ENCODE results near the gene STRN3.
"Not testable (repeated sequence)": the region's sequence is repeated elsewhere in the genome, so short reads cannot be mapped to it uniquely, and the experiment has no call there.

Gene STRN3

DNA sequence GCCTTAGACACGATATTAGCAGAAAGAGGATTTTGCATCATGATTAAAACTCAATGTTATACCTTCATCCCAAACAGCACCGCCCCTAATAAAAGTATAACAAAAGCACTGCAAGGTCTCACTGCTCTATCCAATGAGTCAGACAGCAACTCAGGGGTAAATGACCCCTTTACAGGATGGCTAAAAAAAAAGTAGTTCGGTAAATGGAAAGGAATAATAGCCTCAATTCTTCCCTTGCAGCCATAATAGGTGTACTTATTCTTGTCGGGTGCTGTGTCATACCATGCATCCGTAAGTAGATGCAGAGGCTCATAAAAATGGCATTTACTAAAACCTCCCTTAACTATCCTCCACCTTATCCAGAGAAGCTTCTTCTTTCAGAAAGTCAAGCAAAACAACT, 54.6 kb downstream of the STRN3 start:
- Histone ChIP-seq H3K79me2 (ENCODE audit: insufficient read depth, low read depth) (peaks cover 49% of the 10 kb centered on the region; the same call in 1 of the 2 replicates), H3K36me3 (ENCODE audit: insufficient read depth) (no peaks in the 10 kb centered on the region), H3K27ac (no peak overlapping the region), H3K9ac (no peak overlapping the region), H4K20me1 (ENCODE audit: insufficient read depth) (peaks cover 10% of the 10 kb centered on the region; the same call in 1 of the 2 replicates), H3K4me2 (no peak overlapping the region), H2AFZ (ENCODE audit: low read depth) (no peak overlapping the region), H3K4me1 (ENCODE audit: low read depth, poor library complexity, severe bottlenecking) (no peaks in the 10 kb centered on the region), H3K27me3 (ENCODE audit: insufficient read depth, low read depth) (no peaks in the 10 kb centered on the region), H3K4me3 (IDR thresholded peaks at IDR 0.05; ENCODE audit: insufficient read depth, low read depth, low read length) (no peak overlapping the region)
- TF ChIP-seq, protein P1, sequence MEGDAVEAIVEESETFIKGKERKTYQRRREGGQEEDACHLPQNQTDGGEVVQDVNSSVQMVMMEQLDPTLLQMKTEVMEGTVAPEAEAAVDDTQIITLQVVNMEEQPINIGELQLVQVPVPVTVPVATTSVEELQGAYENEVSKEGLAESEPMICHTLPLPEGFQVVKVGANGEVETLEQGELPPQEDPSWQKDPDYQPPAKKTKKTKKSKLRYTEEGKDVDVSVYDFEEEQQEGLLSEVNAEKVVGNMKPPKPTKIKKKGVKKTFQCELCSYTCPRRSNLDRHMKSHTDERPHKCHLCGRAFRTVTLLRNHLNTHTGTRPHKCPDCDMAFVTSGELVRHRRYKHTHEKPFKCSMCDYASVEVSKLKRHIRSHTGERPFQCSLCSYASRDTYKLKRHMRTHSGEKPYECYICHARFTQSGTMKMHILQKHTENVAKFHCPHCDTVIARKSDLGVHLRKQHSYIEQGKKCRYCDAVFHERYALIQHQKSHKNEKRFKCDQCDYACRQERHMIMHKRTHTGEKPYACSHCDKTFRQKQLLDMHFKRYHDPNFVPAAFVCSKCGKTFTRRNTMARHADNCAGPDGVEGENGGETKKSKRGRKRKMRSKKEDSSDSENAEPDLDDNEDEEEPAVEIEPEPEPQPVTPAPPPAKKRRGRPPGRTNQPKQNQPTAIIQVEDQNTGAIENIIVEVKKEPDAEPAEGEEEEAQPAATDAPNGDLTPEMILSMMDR (conservative IDR thresholded peaks at IDR 0.05; ENCODE audit: low read depth, low read length) = no peak

DNA sequence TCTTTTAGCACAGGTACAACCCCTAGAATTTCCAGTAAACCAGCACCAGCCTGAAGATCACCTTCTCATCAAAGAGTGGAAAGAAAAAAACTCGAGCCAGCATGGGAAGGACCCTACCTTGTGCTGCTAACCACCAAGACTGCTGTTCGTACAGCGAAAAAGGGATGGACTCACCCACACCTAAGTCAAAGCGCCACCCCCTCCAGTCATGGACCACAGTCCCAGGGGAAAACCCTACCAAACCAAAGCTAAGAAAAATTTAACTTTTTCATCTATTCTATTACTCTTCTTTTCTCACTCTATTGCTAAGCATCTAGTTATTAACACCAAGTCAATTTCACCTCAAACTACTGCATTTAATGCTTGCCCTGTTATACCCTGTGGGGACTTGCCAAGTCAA, 56.4 kb downstream of the STRN3 start:
- not testable (repeated sequence) for H3K4me1 ChIP-seq (ENCODE audit: low read depth, poor library complexity, severe bottlenecking); H3K4me2 ChIP-seq; H3K36me3 ChIP-seq (ENCODE audit: insufficient read depth); H2AFZ ChIP-seq (ENCODE audit: low read depth); H3K9ac ChIP-seq; H3K4me3 ChIP-seq (IDR thresholded peaks at IDR 0.05; ENCODE audit: insufficient read depth, low read depth, low read length); H3K27me3 ChIP-seq (ENCODE audit: insufficient read depth, low read depth); H3K27ac ChIP-seq
- peaks cover 10% of the 10 kb centered on the region; the same call in 1 of the 2 replicates for H4K20me1 ChIP-seq (ENCODE audit: insufficient read depth)
- peaks cover 45% of the 10 kb centered on the region; the same call in 1 of the 2 replicates for H3K79me2 ChIP-seq (ENCODE audit: insufficient read depth, low read depth)

DNA sequence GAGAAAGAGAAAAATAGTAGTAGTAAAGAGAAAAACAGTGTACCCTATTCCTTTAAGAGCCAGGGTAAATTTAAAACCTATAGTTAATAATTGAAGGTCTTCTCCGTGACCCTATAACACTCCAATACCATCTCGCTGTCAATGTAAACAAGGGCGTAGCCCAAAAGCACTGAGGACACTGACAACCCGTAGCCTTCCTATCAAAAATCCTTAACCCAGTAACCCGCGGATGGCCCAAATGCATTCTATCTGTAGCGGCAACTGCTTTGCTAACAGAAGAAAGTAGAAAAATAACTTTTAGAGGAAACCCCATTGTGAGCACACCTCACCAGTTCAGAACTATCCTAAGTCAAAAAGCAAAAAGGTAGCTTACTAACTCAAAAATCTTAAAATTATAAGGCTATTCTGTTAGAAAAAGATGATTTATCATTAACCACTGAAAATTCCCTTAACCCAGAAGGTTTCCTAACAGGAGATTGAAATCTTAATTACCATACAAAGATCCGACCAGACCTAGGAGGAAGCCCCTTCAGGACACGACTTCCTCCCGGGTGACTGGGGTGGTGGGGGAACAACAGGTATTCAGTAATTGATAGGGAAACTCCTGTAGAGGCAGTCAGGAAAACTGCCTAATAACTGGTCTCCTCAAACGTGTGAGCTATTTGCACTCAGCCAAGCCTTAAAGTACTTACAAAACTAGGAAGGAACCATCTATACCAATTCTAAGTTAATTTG, 58.6 kb downstream of the STRN3 start:
- H3K4me1 ChIP-seq (ENCODE audit: low read depth, poor library complexity, severe bottlenecking); H3K36me3 ChIP-seq (ENCODE audit: insufficient read depth); H3K4me3 ChIP-seq (IDR thresholded peaks at IDR 0.05; ENCODE audit: insufficient read depth, low read depth, low read length); H3K9ac ChIP-seq; H3K27ac ChIP-seq; H2AFZ ChIP-seq (ENCODE audit: low read depth); H3K4me2 ChIP-seq; H4K20me1 ChIP-seq (ENCODE audit: insufficient read depth); H3K27me3 ChIP-seq (ENCODE audit: insufficient read depth, low read depth): not testable (repeated sequence)
- peaks cover 25% of the 10 kb centered on the region; the same call in 1 of the 2 replicates for H3K79me2 ChIP-seq (ENCODE audit: insufficient read depth, low read depth)

DNA sequence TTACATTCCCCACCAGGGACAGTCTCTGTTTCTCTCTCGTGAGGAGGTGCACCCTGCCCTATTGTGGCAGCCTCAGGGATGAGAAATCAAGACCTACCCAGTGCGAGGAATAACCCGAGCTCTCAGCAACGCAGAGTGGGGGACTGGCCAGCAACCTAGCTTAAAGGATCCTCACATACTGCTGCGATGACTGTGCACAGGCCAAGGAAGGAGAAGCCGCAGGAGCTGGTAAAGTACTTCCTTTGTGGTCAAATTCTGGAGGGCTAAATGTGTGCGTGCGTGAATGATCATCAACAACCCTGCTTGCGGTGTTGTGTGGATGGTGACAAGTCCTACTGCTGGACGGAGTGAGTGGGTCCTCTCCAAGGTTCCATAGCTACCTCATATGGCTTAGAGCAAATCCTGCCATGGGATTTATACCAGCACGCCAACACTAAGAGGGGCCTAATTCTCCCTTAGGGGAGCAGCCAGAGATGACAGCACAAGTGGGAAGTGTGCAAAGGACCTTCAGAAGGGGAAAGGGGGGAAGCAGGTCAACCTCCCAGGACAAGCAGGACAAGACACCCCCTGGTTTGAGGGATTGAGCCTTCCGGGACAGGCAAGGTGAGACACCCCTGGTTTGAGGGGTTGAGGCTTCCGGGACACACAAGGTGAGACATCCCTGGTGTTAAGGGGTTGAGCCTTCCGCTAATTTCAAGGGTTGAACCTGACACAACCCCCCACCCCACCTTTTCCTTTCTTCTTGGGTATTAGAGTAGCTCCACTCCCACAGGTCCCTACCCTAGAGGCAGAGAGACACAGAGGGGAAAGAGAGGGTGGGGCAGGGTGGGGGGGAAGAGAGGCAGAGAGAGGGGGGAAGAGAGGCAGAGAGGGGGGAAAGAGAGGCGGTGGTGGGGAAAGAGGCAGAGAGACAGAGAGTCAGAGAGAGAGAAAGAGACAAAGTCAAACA, 59.5 kb downstream of the STRN3 start:
- Histone ChIP-seq H3K9ac (no peak overlapping the region), H3K79me2 (ENCODE audit: insufficient read depth, low read depth) (peaks cover 20% of the 10 kb centered on the region; the same call in 1 of the 2 replicates), H2AFZ (ENCODE audit: low read depth) (no peak overlapping the region), H3K27me3 (ENCODE audit: insufficient read depth, low read depth) (no peaks in the 10 kb centered on the region), H4K20me1 (ENCODE audit: insufficient read depth) (no peaks in the 10 kb centered on the region), H3K36me3 (ENCODE audit: insufficient read depth) (no peaks in the 10 kb centered on the region), H3K4me2 (no peak overlapping the region), H3K27ac (no peak overlapping the region), H3K4me1 (ENCODE audit: low read depth, poor library complexity, severe bottlenecking) (no peaks in the 10 kb centered on the region), H3K4me3 (IDR thresholded peaks at IDR 0.05; ENCODE audit: insufficient read depth, low read depth, low read length) (no peak overlapping the region)
- TF ChIP-seq, protein P1 (conservative IDR thresholded peaks at IDR 0.05; ENCODE audit: low read depth, low read length) = no peak

DNA sequence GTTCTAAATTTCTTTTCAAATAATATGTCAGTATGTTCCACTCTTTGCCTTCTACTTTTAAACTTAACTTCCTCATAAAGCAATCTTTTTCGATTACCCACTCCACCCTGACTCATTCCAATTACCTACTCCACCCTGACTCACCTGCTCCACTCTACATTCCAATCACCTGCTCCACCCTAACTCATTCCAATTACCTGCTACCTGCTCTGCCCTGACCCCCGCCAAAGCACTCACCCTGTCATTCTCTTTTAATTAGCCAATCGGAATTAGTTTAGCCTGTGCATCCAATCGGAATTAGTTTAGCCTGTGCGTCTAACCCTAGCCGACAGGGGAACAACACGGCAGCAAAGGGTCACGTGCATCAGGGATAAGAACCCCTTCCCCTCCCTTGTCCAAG, 60.3 kb downstream of the STRN3 start:
- H3K9ac ChIP-seq; H3K36me3 ChIP-seq (ENCODE audit: insufficient read depth); H3K27me3 ChIP-seq (ENCODE audit: insufficient read depth, low read depth); H2AFZ ChIP-seq (ENCODE audit: low read depth); H4K20me1 ChIP-seq (ENCODE audit: insufficient read depth); H3K27ac ChIP-seq; H3K4me1 ChIP-seq (ENCODE audit: low read depth, poor library complexity, severe bottlenecking); H3K4me2 ChIP-seq; H3K4me3 ChIP-seq (IDR thresholded peaks at IDR 0.05; ENCODE audit: insufficient read depth, low read depth, low read length): not testable (repeated sequence)
- H3K79me2 ChIP-seq (ENCODE audit: insufficient read depth, low read depth) = peaks cover 20% of the 10 kb centered on the region; the same call in 1 of the 2 replicates

DNA sequence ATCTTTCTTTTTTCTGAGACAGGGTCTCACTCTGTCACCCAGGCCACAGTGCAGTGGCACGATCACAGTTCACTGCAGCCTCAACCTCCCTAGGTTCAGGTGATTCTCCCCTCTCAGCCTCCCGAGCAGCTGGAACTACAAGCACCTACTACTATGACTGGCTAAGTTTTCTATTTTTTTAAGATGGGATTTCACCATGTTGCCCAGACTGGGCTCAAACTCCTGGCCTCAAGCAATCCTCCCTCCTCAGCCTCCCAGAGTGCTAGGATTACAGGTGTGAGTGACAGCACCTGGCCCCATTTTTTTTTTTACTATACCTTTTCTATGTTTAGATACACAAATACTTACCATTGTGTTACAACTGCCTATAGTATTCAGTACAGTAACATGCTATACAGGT, 63.6 kb downstream of the STRN3 start:
- not testable (repeated sequence) for H3K27ac ChIP-seq; H3K79me2 ChIP-seq (ENCODE audit: insufficient read depth, low read depth); H3K36me3 ChIP-seq (ENCODE audit: insufficient read depth); H3K4me2 ChIP-seq; H3K4me3 ChIP-seq (IDR thresholded peaks at IDR 0.05; ENCODE audit: insufficient read depth, low read depth, low read length); H3K27me3 ChIP-seq (ENCODE audit: insufficient read depth, low read depth); H4K20me1 ChIP-seq (ENCODE audit: insufficient read depth); H2AFZ ChIP-seq (ENCODE audit: low read depth); H3K9ac ChIP-seq
- peaks cover 21% of the 10 kb centered on the region for H3K4me1 ChIP-seq (ENCODE audit: low read depth, poor library complexity, severe bottlenecking)
